ENCODE results near the gene FRG1.
"Not testable (repeated sequence)": the region's sequence is repeated elsewhere in the genome, so short reads cannot be mapped to it uniquely, and the experiment has no call there.

Gene FRG1

DNA sequence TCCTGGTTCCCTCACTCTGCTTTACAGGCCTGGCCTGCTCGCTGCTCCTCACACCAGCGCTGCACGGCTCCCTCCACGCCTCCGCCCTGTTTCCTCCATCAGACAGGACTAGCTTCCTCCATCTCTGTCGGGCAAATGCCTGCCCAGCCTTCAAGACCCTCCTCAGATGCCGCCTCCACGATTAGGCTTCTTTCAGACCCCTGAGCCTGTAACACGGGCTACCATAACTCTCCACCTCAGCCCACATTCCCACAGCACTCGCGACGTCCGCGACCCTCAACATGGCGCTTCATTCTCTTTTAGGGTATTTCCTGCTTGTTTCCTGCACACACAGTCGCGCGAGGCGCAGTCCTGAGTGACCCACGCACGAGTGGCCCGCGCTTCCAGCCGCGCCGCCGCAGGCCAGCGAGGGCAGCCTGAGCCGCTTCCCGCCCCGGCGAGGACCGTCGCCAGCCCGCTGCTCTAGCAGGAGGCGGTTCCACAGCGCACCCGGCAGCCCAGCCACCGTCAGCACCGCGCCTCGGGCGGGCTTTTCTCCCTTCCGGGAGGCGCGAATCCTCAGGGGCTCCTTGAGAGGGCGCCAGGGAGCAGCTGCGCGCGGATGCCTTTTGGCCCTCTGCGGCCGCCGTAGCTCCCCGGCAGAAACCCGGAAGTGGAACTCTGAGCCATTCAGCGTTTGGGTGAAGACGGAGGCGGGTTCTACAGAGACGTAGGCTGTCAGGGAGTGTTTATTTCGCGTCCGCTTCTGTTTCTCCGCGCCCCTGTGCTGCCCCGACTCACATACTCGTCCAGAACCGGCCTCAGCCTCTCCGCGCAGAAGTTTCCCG lies at the start of gene FRG1:
FRG1 (plus strand) TSS at position 695 of the 827 bp plus-strand sequence. CDS start 138 bp downstream, outside the sequence.
- peak; percentile 95 to 96 for DNase-seq

DNA sequence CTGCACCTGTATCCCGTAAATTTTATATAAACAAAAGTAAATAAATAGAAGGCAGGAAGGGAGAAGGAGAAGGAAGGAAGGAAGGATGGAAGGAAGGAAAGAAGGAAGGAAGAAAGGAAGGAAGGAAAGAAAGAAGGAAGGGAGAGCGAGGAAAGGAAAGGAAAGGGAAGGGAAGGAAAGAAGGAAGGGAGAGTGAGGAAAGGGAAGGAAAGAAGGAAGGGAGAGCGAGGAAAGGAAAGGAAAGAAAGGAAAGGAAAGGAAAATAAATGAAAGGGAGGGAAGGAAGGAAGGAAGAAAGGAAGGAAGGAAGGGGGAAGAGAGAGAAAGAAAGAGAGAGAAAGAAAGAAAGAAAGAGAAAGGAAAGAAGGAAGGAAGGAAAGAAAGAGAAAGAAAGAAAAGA lies 43.0 kb upstream of the FRG1 start:
- DNase-seq = no peak

GRCh38 chr4:189899481-189900015 lies 41.1 kb upstream of the FRG1 start:
- not testable (repeated sequence) for DNase-seq

DNA sequence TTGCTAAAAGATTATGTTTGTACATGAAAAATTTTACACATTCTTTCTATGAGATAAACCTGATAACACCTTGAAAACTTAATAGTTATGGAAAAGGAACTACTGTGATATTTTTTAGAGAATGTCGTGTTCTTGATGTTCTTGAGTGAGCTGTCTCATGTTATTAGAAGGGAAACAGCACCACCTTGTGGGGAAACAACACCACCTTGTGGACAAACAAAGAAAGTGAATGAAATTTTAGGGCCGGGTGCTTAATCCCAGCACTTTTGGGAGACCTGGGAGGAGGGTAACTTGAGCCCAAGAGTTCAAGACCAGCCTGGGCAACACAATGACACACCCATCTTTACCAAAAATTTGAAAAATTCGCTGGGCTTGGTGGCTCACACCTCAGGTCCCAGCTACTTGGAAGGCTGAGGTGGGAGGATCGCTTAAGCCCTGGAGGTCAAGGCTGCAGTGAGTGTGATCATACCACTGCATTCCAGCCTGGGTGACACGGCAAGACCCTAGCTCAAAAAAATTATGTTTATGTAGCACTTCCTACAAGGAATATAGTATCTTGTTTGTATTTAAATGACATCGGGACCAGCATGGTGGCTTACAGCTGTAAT lies 36.1 kb upstream of the FRG1 start:
- DNase-seq = peak; percentile 35 to 45

- no peak for DNase-seq
Observed at GRCh38 chr4:189912170-189912569, 28.5 kb upstream of the FRG1 start.

GRCh38 chr4:189917161-189917891 lies 23.3 kb upstream of the FRG1 start:
- no peak for DNase-seq

- DNase-seq = no peak
Observed at GRCh38 chr4:189921058-189921457, 19.6 kb upstream of the FRG1 start.

GRCh38 chr4:189926742-189927141 lies 13.9 kb upstream of the FRG1 start:
- not testable (repeated sequence) for DNase-seq

- no peak for DNase-seq
Observed at GRCh38 chr4:189941005-189941450, 356 bp downstream of the FRG1 start.

- DNase-seq = not testable (repeated sequence)
Observed at GRCh38 chr4:189942412-189942811, 1.7 kb downstream of the FRG1 start.

GRCh38 chr4:189944077-189944476 lies 3.4 kb downstream of the FRG1 start:
- not testable (repeated sequence) for DNase-seq

DNA sequence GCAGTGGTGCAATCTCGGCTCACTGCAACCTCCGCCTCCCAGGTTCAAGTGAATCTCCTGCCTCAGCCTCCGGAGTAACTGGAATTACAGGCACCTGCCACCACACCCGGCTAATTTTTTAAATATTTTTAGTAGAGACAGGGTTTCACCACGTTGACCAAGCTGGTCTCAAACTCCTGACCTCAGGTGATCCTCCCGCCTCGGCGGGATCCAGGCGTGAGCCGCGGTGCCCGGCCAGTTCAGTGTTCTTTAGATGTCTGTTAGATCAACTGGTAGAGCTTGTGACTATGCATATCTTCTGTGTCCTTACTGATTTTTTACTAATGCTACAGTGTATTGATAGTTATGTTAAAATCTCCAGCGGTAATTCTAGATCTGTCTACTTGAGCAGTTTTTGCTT lies 6.2 kb downstream of the FRG1 start:
- DNase-seq = not testable (repeated sequence)

DNA sequence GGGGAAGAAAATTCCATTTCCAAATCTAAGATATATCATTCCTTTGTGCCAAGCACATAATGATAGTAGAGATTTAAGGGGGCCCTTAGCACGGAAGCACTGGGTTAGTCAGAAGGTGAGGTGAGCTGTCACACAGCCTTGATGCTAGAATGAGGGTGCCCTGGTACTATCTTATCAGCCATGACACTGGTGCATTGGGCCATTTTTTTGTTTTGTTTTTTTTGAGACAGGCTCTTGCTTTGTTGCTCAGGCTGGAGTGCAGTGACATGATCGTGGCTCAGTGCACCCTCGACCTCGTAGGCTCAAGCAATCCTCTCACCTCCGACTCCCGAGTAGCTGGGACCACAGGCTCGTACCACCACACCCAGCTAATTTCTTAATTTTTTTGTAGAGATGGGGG lies 7.8 kb downstream of the FRG1 start:
- DNase-seq = not testable (repeated sequence)

GRCh38 chr4:189969291-189969690 lies 28.6 kb downstream of the FRG1 start:
- not testable (repeated sequence) for DNase-seq

GRCh38 chr4:189973646-189974045 lies 33.0 kb downstream of the FRG1 start:
- DNase-seq = no peak

GRCh38 chr4:189974056-189974455 lies 33.4 kb downstream of the FRG1 start:
- no peak for DNase-seq

GRCh38 chr4:189979196-189980047 lies 38.8 kb downstream of the FRG1 start:
- DNase-seq = no peak

DNA sequence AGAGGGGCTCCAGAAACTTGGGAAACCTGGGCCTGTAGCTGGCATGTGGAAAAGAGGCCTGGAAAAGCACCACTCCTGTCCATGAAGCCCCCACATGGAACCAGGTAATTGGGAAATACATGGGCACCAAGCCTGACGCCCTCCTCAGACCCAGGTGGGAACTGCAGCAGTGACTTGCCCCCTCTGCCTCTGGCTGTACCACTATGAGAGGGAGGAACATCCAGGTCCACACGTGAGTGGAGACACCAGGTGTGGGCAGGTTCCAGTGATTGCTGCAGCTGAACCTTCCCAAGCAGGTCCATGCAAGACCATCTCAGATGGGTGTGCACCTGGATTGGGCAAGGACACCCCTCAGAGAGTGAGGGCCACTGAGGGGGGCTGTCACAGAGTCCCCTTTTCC lies 39.6 kb downstream of the FRG1 start:
- DNase-seq = not testable (repeated sequence)

DNA sequence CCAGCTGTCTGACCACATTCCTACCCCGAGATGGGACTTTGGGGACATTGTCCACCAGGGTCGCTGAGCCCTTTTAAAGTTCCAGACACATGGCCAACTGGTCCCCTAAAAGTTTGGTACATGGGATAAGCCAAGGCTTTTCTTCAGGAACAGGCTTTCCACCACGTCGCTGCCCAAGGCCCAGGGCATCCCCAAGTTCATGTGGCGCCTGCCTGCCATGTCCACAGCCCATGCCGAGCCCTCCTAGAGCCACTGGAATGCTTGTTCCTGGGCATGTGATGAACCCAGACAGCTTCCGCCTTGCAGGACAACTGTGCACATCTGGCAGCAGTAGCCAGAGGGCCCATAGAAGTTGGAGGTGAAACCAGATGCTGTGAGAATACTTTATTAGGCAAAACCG lies 41.3 kb downstream of the FRG1 start:
- DNase-seq = no peak

DNA sequence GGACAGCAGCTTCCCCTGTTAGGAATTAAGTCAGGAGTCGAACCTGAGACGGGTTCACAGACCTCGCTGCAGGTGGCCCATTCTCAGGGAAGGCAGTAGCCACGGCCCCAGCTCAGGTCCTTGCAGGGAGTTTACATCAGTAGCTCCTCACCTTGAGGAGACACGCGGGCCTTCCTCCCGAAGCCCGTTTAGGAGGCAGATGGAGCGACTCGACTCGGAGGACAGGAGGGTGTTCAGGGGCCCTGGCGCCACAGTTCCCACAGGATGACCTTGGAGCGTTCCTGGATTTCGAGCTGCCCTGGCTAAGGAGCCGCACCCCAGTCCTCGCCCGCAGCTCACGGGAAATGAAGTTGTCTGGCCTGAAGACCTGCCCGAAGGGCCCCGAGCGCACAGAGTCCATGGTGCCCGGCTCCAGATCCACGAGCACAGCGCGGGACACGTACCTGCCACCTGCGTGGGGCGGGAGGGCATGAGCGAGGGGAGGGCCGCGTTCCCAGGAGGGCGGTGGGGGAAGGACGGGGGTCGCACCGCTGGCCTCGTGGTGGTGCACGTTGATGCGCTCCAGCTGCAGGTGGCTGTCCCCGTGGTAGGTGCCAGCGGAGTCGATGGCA lies 43.3 kb downstream of the FRG1 start:
- not testable (repeated sequence) for DNase-seq

GRCh38 chr4:189984661-189985060 lies 44.0 kb downstream of the FRG1 start:
- not testable (repeated sequence) for DNase-seq

All from activated CD4-positive, alpha-beta T cell treated with anti-CD3 and anti-CD28 coated beads, Interleukin-2, amount 50 U/mL, for 48 hours (primary cell).